PC-9 (cell line): Measurements from ENCODE around the gene TMEM179.

ENCODE experiments used
- CTCF ChIP-seq: fragments of 200-600 bp; sonication (generic); conservative IDR thresholded peaks from 2 replicates; pipeline ENCODE4 v1.6.1; 2017; ENCODE audit warnings: mixed run types, antibody characterized with exemption, mild to moderate bottlenecking, moderate library complexity
- EZH2 ChIP-seq: fragments of 200-600 bp; sonication (generic); IDR thresholded peaks from 2 replicates; pipeline ENCODE4 v1.8.0; 2017; ENCODE audit warnings: antibody characterized with exemption, low read depth

- no peak for TF ChIP-seq CTCF
- no peak for TF ChIP-seq EZH2
Observed at GRCh38 chr14:104569435-104569834, 35.1 kb downstream of the TMEM179 start.
